T-helper 17 cell (primary cell): ENCODE measurements around the gene MKNK2. TPM values are rescaled to one million over a fixed set of nuclear protein-coding genes. Genes with fewer than 3 reads are reported as not detected.
"Not testable (repeated sequence)": the region's sequence is repeated elsewhere in the genome, so short reads cannot be mapped to it uniquely, and the experiment has no call there.

ENCODE experiments used
- ATAC-seq: fragments of 150-1000 bp; cut with Tn5 transposase; 2 replicates; pipeline ENCODE4 v1.10.0; 2021; ENCODE audit warnings: mild to moderate bottlenecking, moderate library complexity
- DNase-seq, 3 donors: peaks; one replicate each; pipeline versions ENCODE4 v3.0.0 to v3.0.0-alpha.2; 2020 to 2021
- H3K9me3 ChIP-seq: one replicate; pipeline ENCODE4 v1.7.0; 2013; ENCODE audit warnings: low read length, mild to moderate bottlenecking; ENCODE audit not compliant: control insufficient read depth, poor library complexity, severe bottlenecking
- H3K27ac Mint-ChIP-seq: one replicate; pipeline ENCODE4 v1.8.0; 2022; ENCODE audit warnings: mild to moderate bottlenecking, moderate library complexity, mixed read lengths
- H3K27me3 Mint-ChIP-seq: one replicate; pipeline ENCODE4 v1.8.0; 2022; ENCODE audit warnings: mixed read lengths
- H3K36me3 Mint-ChIP-seq: one replicate; pipeline ENCODE4 v1.8.0; 2022; ENCODE audit warnings: low read depth, mixed read lengths
- H3K4me1 Mint-ChIP-seq: one replicate; pipeline ENCODE4 v1.8.0; 2022; ENCODE audit warnings: mild to moderate bottlenecking, mixed read lengths
- H3K4me3 Mint-ChIP-seq: one replicate; pipeline ENCODE4 v1.8.0; 2022; ENCODE audit warnings: mild to moderate bottlenecking, moderate library complexity, mixed read lengths
- total RNA-seq, 4 donors: library from RNA in 2 of 4; stranded (reverse) in 2 of 4; gene quantifications; one replicate each; pipeline ENCODE4 v1.2.3 and lab custom pipeline; 2022 to 2026

The MKNK2 gene
- total RNA-seq, 2 donors from 2014 or later = 256 to 288 TPM

DNA sequence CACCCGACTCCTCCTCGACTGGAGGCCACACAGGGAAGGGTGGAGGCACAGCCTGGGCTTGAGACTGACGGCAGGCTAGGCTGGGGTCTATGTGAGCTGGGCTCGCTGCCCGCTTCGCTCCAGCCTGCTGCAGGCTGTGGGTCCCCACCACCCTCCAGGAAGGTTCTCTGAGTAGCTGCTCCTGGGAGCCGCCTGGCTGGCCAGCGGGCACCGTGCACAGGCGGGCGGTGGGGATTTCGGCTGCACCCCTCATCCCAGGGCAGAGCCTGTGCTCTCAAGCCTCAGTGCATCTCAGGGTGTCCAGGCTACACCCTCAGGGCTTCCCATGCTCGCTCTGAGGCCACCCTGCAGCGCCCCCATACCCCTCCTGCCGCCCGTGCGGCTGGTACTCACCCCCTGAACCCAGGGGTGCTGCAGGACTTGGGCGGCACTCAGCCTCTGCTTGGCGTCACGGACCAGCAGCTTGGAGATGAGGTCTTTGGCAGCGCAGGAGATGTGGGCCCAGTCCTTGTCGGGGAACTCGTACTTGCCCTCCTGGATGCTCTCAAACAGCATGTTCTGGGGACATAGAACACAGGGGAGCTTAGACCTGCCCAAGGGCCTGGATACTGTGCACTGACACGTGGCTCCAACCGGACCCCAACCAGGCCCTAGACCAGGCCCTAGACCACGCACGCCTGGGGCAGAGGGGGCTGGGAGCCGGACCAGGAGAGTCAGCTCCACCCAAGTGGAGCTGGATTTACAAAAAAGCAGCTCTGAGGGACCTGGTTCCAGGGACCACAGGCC, 10.2 kb downstream of the MKNK2 start:
- DNase-seq (no peak), ATAC-seq (no peak)
- peaks cover 21% of the 10 kb centered on the region for H3K4me1 Mint-ChIP-seq
- peak overlapping the region; percentile 90 for H3K27ac Mint-ChIP-seq
- H3K9me3 ChIP-seq = no peaks in the 10 kb centered on the region
- H3K4me3 Mint-ChIP-seq = peak overlapping the region; percentile 25
- no peaks in the 10 kb centered on the region for H3K36me3 Mint-ChIP-seq
- H3K27me3 Mint-ChIP-seq = no peaks in the 10 kb centered on the region

DNA sequence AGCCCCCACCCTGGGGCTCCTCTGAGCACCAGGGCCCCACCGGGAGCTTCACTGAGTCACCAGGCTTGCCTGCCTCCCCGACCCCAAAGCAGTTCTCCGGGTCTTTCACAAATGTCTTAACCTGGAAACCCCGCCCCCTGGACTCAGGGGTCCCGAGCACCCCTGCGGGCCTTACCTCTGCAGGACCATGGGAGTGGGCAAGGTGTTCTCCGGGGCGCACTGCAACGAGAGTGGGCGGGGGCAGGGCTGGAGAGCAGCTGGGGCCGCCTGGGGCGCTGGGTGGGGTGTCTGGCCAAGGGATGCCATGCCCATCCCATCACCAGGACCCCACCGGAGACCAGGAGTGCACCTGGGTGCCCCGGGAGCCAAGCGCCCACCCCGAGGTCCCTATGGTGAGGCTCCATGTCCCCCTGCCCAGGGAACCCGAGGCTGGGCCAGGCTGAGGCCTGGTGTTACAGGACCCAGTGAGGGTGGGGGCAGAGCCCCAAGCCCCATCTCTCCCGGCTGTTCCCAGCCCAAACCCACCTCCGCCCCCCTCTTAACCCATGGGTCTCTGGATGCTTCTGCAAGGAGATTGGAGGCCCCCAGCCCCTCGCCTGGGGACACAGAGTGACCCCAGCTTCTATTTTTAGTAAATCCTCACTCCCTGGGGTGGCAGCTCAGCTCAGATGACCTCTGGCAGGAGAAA, 10.9 kb downstream of the MKNK2 start:
- Mint-ChIP-seq H3K4me3 (peak overlapping the region; percentile 25), H3K4me1 (peaks cover 24% of the 10 kb centered on the region), H3K27ac (no peak overlapping the region), H3K27me3 (no peaks in the 10 kb centered on the region), H3K36me3 (no peaks in the 10 kb centered on the region)
- no peak for ATAC-seq
- H3K9me3 ChIP-seq = no peaks in the 10 kb centered on the region
- DNase-seq = no peak

DNA sequence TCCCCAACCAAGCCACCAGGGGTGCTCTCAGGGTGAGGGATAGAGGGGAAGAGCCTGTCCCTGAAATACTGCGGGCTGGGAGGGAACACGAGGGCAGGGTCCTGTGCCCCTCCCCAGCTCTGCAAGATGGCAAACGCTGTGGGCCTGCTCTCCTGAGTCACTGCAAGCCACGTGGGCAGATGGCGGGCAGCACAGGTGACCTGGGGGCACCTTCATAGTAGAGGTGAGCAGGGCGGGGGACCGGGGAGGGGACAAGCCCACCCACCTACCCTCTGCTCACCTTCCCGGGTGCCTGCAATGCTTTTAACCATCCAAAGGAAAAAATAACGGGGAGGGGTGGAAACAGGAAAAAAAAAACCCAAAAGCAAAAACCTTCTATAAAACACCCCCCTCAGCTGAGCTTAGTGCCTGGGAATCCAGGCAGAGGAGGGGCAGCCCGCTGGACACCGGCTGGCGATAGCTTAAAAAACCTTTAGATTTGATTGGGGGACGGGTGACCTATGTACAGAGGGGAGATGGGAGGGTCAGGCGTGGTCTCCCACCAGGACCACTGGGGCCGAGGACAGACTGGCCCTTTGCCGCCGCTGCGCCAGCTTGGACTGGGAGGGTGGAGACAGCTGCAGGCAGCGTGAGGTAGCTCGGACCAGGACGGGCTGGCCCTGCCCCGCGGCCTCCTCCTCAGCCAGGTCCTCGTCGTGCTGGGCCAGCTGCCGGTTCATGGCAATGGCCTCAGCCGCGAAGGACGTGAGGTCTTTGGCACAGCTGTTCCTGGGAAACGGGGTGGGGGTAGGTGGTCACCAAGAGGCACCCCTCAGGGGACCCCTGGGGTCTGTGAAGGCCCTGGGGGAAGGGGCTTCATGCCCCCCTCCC, 11.7 kb downstream of the MKNK2 start:
- no peaks in the 10 kb centered on the region for H3K9me3 ChIP-seq
- H3K4me1 Mint-ChIP-seq = peaks cover 21% of the 10 kb centered on the region
- H3K27me3 Mint-ChIP-seq = no peaks in the 10 kb centered on the region
- DNase-seq (no peak), ATAC-seq (no peak)
- peak overlapping the region; percentile 72 for H3K27ac Mint-ChIP-seq
- no peaks in the 10 kb centered on the region for H3K36me3 Mint-ChIP-seq
- no peak overlapping the region for H3K4me3 Mint-ChIP-seq

DNA sequence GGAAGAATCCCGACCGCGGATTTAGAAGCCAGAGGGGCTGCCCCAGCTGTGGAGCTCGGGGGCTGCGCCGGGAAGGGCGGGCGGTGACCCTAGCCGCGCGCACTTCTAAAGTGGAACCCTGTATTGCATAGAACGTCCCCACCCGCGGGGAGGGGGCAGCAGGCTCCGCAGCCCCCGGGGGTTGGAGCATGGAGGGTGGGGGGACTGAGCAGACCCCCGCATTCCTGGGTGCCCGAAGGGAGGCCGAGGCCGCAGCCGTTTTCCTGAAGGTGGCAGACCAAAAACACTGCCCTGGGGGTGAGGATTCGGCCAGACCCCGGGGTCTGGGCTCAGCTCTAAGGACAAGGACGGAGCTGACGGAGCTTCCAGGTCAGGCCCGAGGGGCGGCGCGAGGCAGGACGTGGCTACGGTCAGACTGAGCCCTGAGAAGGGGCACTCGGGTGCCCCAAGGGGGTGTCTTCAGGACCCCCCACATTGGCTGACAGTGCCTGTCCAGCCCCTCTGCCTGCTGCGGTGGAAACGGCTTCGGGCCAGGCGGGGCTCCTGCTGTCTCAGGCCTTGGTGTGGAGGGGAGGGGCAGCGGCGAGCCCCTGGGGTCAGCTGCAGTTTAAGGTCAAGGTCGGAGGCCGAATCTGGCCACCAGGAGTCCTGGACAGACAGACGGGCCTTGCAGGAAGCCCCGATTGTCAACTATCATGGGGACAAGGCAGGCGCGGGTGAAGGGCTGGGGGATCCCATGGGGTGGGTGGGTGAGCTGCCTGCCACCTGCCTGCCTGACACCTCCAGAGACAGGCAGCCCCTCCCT, 12.6 kb downstream of the MKNK2 start:
- no peak for DNase-seq
- peak overlapping the region; percentile 36 for H3K4me3 Mint-ChIP-seq

DNA sequence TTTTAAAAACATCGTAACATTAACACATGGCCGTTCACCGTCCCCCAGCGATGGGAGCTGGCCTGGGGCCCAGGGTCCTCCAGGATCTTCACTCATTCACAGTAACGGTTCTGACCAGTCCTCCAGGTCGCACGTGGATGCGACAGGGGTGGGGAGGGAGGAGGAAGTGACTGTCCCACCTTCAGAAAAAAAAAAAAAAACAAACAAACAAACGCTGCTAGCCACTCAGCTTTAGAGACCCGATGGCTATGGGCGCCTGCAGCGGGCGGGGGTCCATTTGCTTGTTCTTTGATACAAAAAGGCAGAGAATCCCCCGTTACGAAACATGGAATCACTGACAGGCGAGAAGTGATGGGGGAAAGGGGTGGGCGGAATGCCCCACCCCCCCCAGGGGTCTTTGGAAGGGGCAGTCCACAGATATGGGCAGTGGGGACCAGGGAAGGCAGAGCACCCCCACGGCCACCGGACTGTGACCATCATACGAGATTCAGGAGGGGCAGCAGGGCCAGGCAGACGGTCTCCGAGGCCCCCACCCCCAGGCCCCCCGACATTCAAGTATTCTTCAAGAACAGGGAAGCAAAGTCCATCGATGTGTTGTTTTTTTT, 13.3 kb downstream of the MKNK2 start:
- H3K27me3 Mint-ChIP-seq = no peaks in the 10 kb centered on the region
- H3K4me1 Mint-ChIP-seq = peaks cover 15% of the 10 kb centered on the region
- H3K27ac Mint-ChIP-seq = peak overlapping the region; percentile 84
- H3K36me3 Mint-ChIP-seq = no peaks in the 10 kb centered on the region
- DNase-seq (no peak), ATAC-seq (no peak)
- no peak overlapping the region for H3K4me3 Mint-ChIP-seq
- H3K9me3 ChIP-seq = no peaks in the 10 kb centered on the region

More for the DNA sequence above, 12.6 kb downstream of the MKNK2 start:
- no peaks in the 10 kb centered on the region for H3K9me3 ChIP-seq
- no peak for ATAC-seq
- no peaks in the 10 kb centered on the region for H3K27me3 Mint-ChIP-seq
- peaks cover 16% of the 10 kb centered on the region for H3K4me1 Mint-ChIP-seq
- no peaks in the 10 kb centered on the region for H3K36me3 Mint-ChIP-seq
- peak overlapping the region; percentile 84 for H3K27ac Mint-ChIP-seq

DNA sequence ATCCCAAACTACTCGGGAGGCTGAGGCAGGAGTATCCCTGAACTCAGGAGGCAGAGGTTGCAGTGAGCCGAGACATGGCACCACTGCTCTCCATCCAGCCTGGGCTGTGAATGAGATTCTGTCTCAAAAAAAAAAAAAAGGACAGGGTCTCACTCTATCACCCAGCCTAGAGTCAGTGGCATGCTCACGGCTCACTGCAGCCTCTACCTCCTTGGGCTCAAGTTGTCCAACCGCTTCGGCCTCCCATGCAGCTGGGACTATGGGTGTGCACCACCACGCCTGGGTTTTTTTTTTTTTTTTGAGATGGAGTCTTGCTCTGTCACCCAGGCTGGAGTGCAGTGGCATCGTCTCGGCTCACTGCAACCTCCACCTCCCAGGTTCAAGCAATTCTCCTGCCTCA, 14.6 kb downstream of the MKNK2 start:
- no peaks in the 10 kb centered on the region for H3K9me3 ChIP-seq
- no peak overlapping the region for H3K27ac Mint-ChIP-seq
- H3K36me3 Mint-ChIP-seq = no peaks in the 10 kb centered on the region
- ATAC-seq (no peak), DNase-seq (no peak)
- peaks cover 19% of the 10 kb centered on the region for H3K4me1 Mint-ChIP-seq
- no peak overlapping the region for H3K4me3 Mint-ChIP-seq
- no peaks in the 10 kb centered on the region for H3K27me3 Mint-ChIP-seq

DNA sequence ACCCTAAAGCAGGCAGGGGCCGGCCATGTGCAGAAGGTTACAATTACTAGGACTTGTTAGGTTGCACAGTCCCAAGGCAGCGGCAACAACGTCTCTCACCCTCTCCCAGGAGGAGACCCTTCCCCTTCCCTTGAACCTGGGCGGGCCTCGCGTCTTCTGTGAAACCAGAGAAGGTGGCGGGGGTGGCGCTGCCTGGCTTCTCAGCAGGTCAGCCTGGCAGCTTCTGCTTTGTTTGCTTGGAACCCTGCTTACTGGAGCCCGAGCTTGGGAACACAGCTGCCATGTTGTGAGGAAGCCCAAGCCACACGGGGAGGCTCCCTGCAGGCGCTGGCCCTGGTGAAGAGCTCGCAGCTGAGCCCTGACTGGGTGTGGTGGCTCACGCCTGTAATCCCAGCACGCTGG, 15.5 kb downstream of the MKNK2 start:
- H3K4me1 Mint-ChIP-seq = peaks cover 19% of the 10 kb centered on the region
- ATAC-seq = no peak
- DNase-seq = no peak
- H3K27ac Mint-ChIP-seq = no peak overlapping the region
- no peaks in the 10 kb centered on the region for H3K36me3 Mint-ChIP-seq
- H3K9me3 ChIP-seq = no peaks in the 10 kb centered on the region
- no peaks in the 10 kb centered on the region for H3K27me3 Mint-ChIP-seq
- no peak overlapping the region for H3K4me3 Mint-ChIP-seq

DNA sequence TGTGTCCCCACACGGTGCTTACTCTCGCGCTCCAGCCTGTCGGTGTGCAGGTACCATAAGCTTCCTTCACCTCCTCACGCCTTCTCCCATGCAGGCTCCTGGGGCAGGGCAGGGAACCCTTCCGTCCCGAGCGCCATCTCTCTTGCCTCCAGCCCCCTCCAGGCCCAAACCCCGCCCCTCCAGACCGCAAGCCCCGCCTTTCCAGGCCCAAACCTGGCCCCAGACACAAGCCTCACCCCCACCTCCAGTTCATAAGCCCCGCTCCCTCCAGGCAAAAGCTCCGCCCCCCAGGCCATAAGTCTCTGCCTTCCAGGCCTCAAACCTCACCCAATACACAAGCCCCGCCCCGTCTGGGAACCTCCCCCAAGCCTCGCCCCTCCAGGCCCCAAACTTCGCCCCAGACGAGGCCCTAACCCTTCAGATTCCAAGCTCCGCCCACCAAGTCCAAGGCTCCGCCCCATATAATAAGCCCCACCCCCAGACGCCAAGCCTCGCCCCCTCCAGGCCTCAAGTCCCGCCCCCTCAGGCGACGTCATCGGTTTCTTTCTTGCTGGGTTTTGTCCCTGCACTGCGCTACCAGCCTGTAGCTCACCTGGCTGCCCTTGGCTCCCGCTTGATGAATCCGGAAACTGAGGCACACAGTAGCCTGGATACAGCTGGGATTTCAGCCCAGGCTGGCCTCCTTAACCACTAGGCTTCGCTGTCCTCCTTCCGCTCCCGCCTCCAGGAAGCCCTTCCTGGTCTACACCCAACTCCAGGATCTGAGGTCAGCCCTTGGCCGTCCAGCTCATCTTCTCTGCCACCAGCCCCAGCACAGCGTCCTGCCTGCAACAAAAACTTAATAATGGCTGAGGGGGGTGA, 16.1 kb downstream of the MKNK2 start:
- Mint-ChIP-seq H3K27ac (no peak overlapping the region), H3K36me3 (no peaks in the 10 kb centered on the region), H3K27me3 (no peaks in the 10 kb centered on the region), H3K4me1 (peaks cover 19% of the 10 kb centered on the region), H3K4me3 (no peak overlapping the region)
- ATAC-seq = peak; percentile 79
- no peaks in the 10 kb centered on the region for H3K9me3 ChIP-seq
- DNase-seq = peak; percentile 56 to 74 (median 63)

DNA sequence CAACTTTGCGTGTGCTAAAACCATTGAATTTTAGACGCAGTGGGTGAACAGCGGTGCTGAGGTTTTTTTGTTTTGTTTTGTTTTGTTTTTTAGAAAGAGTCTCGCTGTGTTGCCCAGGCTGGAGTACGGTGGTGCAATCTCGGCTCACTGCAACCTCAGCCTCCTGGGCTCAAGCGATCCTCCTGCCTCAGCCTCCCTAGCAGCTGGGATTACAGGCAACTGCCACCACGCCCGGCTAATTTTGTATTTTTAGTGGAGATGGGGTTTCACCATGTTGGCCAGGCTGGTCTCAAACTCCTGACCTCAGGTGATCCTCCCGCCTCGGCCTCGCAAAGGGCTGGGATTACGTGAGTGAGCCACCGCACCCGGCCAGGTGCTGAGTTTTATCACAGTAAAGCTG, 16.8 kb downstream of the MKNK2 start:
- not testable (repeated sequence) for DNase-seq, H3K36me3 Mint-ChIP-seq, H3K27me3 Mint-ChIP-seq, H3K27ac Mint-ChIP-seq, ATAC-seq, H3K9me3 ChIP-seq, H3K4me3 Mint-ChIP-seq
- peaks cover 19% of the 10 kb centered on the region for H3K4me1 Mint-ChIP-seq

DNA sequence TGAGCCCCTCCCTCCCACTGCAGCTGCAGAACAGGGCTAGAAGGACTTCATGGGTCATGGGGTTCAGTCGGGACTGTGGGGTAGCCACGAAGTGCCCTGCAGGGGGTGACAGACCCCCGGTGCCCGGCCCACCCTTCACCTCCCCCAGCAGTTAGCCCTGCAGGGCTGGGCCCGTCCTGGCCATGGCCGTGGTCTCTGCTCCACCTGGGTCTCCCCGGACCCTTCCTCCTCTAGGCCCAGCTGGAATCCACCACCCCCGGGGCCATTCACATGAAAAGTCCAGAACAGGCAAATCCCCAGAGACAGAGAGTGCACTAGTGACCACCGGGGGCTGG, 17.3 kb downstream of the MKNK2 start:
- Mint-ChIP-seq H3K27me3 (no peaks in the 10 kb centered on the region), H3K36me3 (no peaks in the 10 kb centered on the region), H3K27ac (peak overlapping the region; percentile 95), H3K4me3 (no peak overlapping the region), H3K4me1 (peaks cover 19% of the 10 kb centered on the region)
- no peaks in the 10 kb centered on the region for H3K9me3 ChIP-seq
- ATAC-seq = no peak
- no peak for DNase-seq

DNA sequence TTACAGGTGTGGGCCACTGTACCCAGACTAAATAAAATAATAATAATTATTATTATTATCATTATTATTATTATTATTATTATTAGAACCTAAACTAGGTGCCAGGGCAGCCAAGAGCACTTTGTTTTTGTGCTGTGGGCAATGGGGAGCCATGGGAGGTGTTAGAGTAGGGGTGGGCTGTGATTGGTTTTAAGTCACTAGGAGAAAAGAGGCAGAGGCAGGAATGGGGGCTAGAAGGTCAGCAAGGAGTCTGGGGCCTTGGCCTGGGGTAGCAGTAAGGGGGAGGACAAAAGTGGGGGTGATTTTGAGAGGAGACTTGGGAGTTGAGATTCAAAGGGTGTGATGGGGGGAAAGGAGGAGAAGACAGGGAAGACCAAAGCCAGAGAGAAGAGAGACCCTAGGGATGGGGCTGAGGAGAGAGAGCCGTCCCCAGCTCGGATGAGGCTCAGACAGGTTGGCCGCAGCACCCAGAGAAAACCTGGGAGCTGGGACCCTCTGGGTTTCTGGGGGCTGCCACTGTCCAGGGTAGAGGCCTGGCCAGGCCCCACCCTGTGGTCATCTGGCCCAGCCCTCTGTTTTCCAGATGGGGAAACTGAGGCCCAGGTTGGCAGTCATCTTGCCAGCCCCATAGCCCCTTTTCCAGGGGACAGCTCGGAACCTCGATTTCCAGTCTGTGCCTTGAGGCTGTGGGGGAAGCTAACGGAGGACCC, 17.8 kb downstream of the MKNK2 start:
- no peak for DNase-seq
- H3K9me3 ChIP-seq = no peaks in the 10 kb centered on the region
- H3K27ac Mint-ChIP-seq = peak overlapping the region; percentile 95
- no peak for ATAC-seq
- no peaks in the 10 kb centered on the region for H3K27me3 Mint-ChIP-seq
- peaks cover 19% of the 10 kb centered on the region for H3K4me1 Mint-ChIP-seq
- peak overlapping the region; percentile 52 for H3K4me3 Mint-ChIP-seq
- H3K36me3 Mint-ChIP-seq = no peaks in the 10 kb centered on the region
